AG10803 (cell line): ENCODE measurements around the gene KLK14.

ENCODE experiments used
- DNase-seq: peaks from one replicate; pipeline ENCODE4 v3.0.0; 2010; ENCODE audit warnings: low read depth
- H3K4me3 ChIP-seq: 2 replicates; pipeline ENCODE4 v1.5.1; 2011; ENCODE audit warnings: mild to moderate bottlenecking, low read length, control low read depth
- TF ChIP-seq, protein P1 (sequence below): conservative IDR thresholded peaks from 2 replicates; pipeline ENCODE4 v1.5.1; 2011; ENCODE audit warnings: mild to moderate bottlenecking, low read length, control low read depth, inconsistent platforms

Gene KLK14

DNA sequence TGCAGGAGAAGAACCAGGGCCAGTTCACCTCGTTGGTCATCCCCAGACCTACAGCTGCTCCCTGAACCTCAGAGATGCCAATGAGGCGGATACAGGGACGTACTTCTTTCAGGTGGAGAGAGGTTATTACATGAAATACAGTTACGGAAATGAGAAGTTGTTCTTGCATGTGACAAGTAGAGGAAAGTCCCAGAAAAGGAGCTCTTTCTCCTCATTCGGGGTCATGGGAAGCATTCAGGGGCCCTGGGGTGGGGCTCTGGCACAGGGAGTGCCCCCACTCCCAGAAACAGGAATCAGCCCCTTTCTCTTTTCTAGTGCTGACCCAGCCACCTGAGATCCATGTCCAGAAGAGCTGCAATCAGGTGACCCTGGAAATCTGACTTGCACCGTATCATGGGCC is 37.5 kb upstream of the KLK14 start:
- H3K4me3 ChIP-seq, result no peak overlapping the region
- TF ChIP-seq, protein P1, sequence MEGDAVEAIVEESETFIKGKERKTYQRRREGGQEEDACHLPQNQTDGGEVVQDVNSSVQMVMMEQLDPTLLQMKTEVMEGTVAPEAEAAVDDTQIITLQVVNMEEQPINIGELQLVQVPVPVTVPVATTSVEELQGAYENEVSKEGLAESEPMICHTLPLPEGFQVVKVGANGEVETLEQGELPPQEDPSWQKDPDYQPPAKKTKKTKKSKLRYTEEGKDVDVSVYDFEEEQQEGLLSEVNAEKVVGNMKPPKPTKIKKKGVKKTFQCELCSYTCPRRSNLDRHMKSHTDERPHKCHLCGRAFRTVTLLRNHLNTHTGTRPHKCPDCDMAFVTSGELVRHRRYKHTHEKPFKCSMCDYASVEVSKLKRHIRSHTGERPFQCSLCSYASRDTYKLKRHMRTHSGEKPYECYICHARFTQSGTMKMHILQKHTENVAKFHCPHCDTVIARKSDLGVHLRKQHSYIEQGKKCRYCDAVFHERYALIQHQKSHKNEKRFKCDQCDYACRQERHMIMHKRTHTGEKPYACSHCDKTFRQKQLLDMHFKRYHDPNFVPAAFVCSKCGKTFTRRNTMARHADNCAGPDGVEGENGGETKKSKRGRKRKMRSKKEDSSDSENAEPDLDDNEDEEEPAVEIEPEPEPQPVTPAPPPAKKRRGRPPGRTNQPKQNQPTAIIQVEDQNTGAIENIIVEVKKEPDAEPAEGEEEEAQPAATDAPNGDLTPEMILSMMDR, result no peak
- DNase-seq, result no peak

DNA sequence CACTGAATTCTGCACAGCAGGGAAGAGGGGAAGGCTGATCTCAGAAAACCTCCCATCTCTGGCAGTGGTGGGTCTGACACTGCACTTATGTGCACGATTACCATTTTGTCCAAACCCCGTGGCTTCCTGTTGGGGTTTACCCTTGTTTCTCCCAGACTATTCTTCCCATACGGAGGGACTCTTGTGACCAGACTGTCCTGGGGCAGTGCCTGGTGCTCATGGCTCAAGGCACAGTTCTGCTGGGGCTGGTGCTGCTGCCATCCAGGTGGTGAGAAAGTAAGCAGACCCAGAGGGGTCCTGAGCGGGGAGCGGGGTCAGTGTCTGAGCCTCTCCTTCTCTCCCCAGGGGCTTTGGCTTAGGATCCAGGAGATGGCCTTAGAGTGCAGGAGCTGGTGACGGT is 36.9 kb upstream of the KLK14 start:
- H3K4me3 ChIP-seq, result no peak overlapping the region
- DNase-seq, result no peak
- TF ChIP-seq, protein P1, result no peak

DNA sequence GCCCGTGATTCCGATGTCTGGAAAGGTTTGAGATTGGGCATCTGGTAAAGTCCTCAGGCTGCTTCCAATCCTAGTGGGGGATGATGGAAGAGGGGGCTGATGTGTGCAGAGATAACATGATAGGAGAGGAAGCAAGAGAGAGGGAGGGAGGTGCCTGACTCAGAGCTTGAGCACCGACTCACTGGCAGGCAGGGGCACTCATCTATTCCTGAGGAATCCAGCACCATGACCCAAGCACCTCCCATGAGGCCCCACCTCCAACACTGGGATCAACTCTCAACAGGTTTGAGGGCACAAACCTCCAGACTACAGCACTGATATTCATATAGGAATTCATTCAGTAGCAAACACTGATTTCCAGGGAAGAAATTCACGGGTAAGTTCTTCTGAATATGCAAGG is 36.4 kb upstream of the KLK14 start:
- no peak for DNase-seq

DNA sequence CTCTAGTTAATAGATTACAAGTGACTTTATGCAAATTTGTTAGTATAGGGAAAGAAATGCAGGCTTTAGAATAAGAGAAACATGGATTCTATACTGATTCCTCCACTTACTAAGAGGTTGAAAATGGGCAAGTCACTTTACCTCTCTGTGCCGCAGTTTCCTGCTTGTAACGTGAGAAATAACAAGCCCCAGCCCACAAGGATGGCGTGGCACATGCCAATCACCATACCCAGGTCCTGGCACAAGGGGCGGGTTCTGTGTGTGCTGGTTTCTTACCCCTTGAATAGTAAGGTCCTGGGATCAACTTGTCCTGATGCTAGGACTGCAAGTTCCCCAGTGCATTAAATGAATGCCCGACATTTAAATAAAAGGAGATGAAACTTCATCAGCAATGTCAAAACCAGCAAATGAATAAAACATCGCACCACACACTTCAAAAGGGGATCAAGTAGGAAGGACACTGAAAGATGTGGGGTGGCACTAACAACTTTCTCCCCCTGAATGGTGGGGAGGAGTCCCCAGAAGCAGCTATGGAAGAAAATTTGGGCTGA is 34.1 kb upstream of the KLK14 start:
- TF ChIP-seq, protein P1, result no peak
- no peak overlapping the region for H3K4me3 ChIP-seq
- no peak for DNase-seq

More for the DNA sequence above, 36.4 kb upstream of the KLK14 start:
- TF ChIP-seq, protein P1, result no peak
- no peak overlapping the region for H3K4me3 ChIP-seq

DNA sequence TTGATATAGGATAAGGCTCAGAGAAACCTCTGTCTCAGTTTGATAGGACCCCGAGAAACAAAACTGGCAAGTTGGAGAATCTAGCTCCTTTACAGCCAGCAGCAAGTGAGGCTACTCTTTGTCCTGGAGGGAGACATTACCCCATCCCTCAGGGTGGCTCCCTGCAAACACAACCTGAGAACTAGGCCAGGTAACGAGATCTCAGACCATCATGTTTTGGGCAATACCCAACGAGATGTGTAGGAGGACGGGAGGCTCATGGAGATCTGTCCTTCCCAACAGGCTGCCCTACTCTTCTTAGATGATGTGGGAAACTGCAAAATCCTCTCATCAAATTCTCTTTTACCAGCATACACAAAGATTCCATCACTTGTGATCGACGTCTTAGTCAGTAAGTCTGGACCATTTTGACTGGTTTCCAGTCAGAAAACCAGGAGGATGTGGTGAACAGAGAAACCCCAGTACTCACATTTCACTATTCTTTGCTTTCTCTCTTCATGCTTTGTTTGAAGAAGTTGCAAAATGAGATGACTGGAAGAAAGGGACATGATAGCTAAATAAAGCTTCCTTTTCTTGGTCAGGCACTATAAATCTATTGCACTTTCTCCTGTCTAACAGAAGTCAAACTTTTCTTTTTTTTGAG is 31.5 kb upstream of the KLK14 start:
- no peak overlapping the region for H3K4me3 ChIP-seq
- TF ChIP-seq, protein P1, result no peak
- DNase-seq, result no peak

DNA sequence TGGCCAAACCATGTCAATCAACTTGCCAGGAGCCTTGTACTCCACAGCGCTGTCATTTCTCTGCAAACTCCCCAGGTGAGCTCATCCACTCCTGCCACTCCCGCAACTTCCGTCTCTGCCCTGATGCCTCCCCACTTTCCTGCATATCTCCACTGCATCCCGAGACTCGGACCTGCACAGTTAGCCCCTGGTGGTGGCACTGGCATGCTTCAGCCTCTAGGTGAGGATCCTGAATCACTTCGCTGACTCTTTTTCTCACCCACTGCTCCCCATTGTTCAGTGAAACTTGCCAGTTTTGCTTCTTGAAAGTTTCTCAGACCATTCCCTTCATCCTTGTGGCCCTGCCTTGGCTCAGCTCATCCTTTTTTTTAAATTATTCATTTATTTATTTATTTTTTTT is 28.9 kb upstream of the KLK14 start:
- no peak overlapping the region for H3K4me3 ChIP-seq
- no peak for DNase-seq
- TF ChIP-seq, protein P1, result no peak

DNA sequence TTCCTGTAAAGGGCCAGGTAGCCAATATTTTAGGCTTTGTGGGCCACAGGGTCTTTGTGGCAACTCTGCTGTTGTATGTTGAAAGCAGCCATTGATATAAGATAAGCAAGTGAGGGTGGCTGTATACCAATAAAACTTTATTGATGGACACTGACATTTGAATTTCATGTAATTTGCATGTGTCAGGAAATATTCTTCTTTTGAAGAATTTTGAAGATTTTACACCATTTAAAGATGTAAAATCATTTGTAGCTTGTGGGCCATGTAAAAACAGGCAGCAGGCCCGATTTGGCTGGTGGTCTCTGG is 27.9 kb upstream of the KLK14 start:
- DNase-seq, result no peak
- TF ChIP-seq, protein P1, result no peak
- no peak overlapping the region for H3K4me3 ChIP-seq
